K562 (cell line): ENCODE results near the gene CUL9. TPM values are rescaled to one million over a fixed set of nuclear protein-coding genes. Genes with fewer than 3 reads are reported as not detected.
A peak's percentile ranks its signal among the peaks of the same experiment; 100 is the strongest.

Source experiments
- ATF1 ChIP-seq, 2 experiments: fragments of 450-650 bp in 1 of 2; IDR thresholded peaks; 2 replicates each; pipeline ENCODE4 v1.6.1; 2016; ENCODE audit warnings: missing compliant biosample characterization in 1 of 2, missing genetic modification characterization in 1 of 2
- BMI1 ChIP-seq: fragments of 150-350 bp; IDR thresholded peaks from 2 replicates; pipeline ENCODE4 v1.6.1; 2014; ENCODE audit warnings: low read length
- BRCA1 ChIP-seq, 2 experiments: fragments of 450-650 bp in 1 of 2; sonication (generic) in 1 of 2; formaldehyde crosslinking in 1 of 2; IDR thresholded peaks; 2 replicates each; pipeline versions ENCODE4 v1.5.0 to v1.6.1; 2017 to 2020; ENCODE audit warnings: mild to moderate bottlenecking in 1 of 2, missing genetic modification reagents in 1 of 2
- CREB1 ChIP-seq, 2 experiments: sonication (generic) in 1 of 2; formaldehyde crosslinking in 1 of 2; IDR thresholded peaks; 2 replicates each; pipeline versions ENCODE4 v1.6.1 to v1.8.0; 2012 to 2022; ENCODE audit warnings: inconsistent platforms in 1 of 2, mild to moderate bottlenecking in 1 of 2, missing genetic modification reagents in 1 of 2, moderate library complexity in 1 of 2
- FOXA3 ChIP-seq, 2 experiments: fragments of 450-650 bp in 1 of 2; sonication (generic) in 1 of 2; formaldehyde crosslinking; IDR thresholded peaks in 1 of 2; conservative IDR thresholded peaks in 1 of 2; 2 replicates each; pipeline versions ENCODE4 v1.4.0 to v1.8.0; 2020 to 2022; ENCODE audit warnings: mild to moderate bottlenecking in 2 of 2, missing genetic modification reagents in 1 of 2
- HCFC1 ChIP-seq: IDR thresholded peaks from 2 replicates; pipeline ENCODE4 v1.6.1; 2012; ENCODE audit warnings: low read depth, low read length, improper control_type of control experiment
- ILK ChIP-seq: fragments of 450-650 bp; IDR thresholded peaks from 2 replicates; pipeline ENCODE4 v1.6.1; 2016; ENCODE audit warnings: missing genetic modification characterization, low read depth, mild to moderate bottlenecking, missing compliant biosample characterization, moderate library complexity, borderline replicate concordance
- MGA ChIP-seq: fragments of 450-650 bp; IDR thresholded peaks from 2 replicates; pipeline ENCODE4 v1.6.1; 2016; ENCODE audit warnings: mild to moderate bottlenecking, moderate library complexity
- NCOA4 ChIP-seq: fragments of 450-650 bp; IDR thresholded peaks from 2 replicates; pipeline ENCODE4 v1.6.1; 2018; ENCODE audit warnings: mild to moderate bottlenecking; ENCODE audit not compliant: partially characterized antibody
- ZNF212 ChIP-seq: fragments of 450-650 bp; formaldehyde crosslinking; IDR thresholded peaks from 2 replicates; pipeline ENCODE4 v1.4.0; 2020; ENCODE audit warnings: mild to moderate bottlenecking
- ZNF780A ChIP-seq: fragments of 250-450 bp; sonication (Bioruptor Pico); IDR thresholded peaks from 2 replicates; pipeline ENCODE4 v1.5.0; 2021; ENCODE audit warnings: mild to moderate bottlenecking
- polyA plus RNA-seq, 8 experiments: library from polyadenylated mRNA; depleted of rRNA in 4 of 8; stranded (reverse) in 5 of 8; unstranded in 3 of 8; fragments of >200 nt; fragmentation: Nextera tagmentation in 2 of 8; fragmentation: Illumina TruSeq in 1 of 8; extraction: Ambion mirVana in 2 of 8; extraction: Trizol in 1 of 8; gene quantifications; 2 replicates each; pipeline versions ENCODE4 v1.2.1 to v1.2.3, GENCODE V29; 2011 to 2014; ENCODE audit warnings: inconsistent platforms in 1 of 8, missing spikeins in 1 of 8
- total RNA-seq, 7 experiments: library from RNA; depleted of rRNA in 6 of 7; stranded (reverse); fragments of >200 nt in 6 of 7; fragmentation: Illumina TruSeq in 2 of 7; extraction: Trizol in 2 of 7; gene quantifications; 2 replicates each; pipeline versions ENCODE4 v1.2.1 to v1.2.3, GENCODE V29; 2011 to 2021; ENCODE audit warnings: low replicate concordance in 1 of 7
- TF ChIP-seq, protein P1 (sequence below): fragments of 250-450 bp; sonication (Bioruptor Pico); IDR thresholded peaks from 2 replicates; pipeline ENCODE4 v1.5.0; 2021; ENCODE audit warnings: mild to moderate bottlenecking, borderline replicate concordance

The CUL9 gene
- total and polyA plus RNA-seq, 9 of the 15 experiments (the other 6 are each of a cell fraction or from before 2014, with no cell fraction given) = 0.50 to 20.7 (median 6.6) TPM

- TF ChIP-seq MGA = no peak
- no peak for TF ChIP-seq ZNF780A (CRISPR knock-in tag)
- TF ChIP-seq ZNF212 (CRISPR knock-in tag) = no peak
- TF ChIP-seq ATF1 (CRISPR knock-in tag; IDR thresholded peaks at IDR 0.05) = no peak
- no peak for TF ChIP-seq ATF1 (tag; IDR thresholded peaks at IDR 0.05)
- TF ChIP-seq, protein P1, sequence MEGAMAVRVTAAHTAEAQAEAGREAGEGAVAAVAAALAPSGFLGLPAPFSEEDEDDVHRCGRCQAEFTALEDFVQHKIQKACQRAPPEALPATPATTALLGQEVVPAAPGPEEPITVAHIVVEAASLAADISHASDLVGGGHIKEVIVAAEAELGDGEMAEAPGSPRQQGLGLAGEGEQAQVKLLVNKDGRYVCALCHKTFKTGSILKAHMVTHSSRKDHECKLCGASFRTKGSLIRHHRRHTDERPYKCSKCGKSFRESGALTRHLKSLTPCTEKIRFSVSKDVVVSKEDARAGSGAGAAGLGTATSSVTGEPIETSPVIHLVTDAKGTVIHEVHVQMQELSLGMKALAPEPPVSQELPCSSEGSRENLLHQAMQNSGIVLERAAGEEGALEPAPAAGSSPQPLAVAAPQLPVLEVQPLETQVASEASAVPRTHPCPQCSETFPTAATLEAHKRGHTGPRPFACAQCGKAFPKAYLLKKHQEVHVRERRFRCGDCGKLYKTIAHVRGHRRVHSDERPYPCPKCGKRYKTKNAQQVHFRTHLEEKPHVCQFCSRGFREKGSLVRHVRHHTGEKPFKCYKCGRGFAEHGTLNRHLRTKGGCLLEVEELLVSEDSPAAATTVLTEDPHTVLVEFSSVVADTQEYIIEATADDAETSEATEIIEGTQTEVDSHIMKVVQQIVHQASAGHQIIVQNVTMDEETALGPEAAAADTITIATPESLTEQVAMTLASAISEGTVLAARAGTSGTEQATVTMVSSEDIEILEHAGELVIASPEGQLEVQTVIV (CRISPR knock-in tag) = no peak
- TF ChIP-seq CREB1 (IDR thresholded peaks at IDR 0.05) = no peak
- 0 out of 2 replicates have a peak, but pooled peaks have one; percentile 47 for TF ChIP-seq CREB1 (CRISPR knock-in tag; IDR thresholded peaks at IDR 0.05)
- no peak for TF ChIP-seq BRCA1 (IDR thresholded peaks at IDR 0.05)
- no peak for TF ChIP-seq BRCA1 (CRISPR knock-in tag; IDR thresholded peaks at IDR 0.05)
- 0 out of 4 replicates have a peak, but pooled peaks of 1 of the 2 experiments have one; percentile 18 for TF ChIP-seq FOXA3 (CRISPR knock-in tag; conservative IDR thresholded peaks at IDR 0.05 in 1 of 2, IDR thresholded peaks at IDR 0.05 in 1 of 2)
- no peak for TF ChIP-seq HCFC1
- no peak for TF ChIP-seq BMI1
- TF ChIP-seq ILK (tag) = no peak
- no peak for TF ChIP-seq NCOA4
These were observed 38.5 kb upstream of the CUL9 start (continued) for GRCh38 chr6:43143235-43144128.
